HG02870 (cell line): ENCODE data around the gene KIAA1755.

Experiments
- ATAC-seq: cut with Tn5 transposase; IDR thresholded peaks from one replicate; pipeline ENCODE4 v1.9.1; 2021; ENCODE audit warnings: mild to moderate bottlenecking, moderate library complexity; ENCODE audit not compliant: unreplicated experiment

KIAA1755 gene

GRCh38 chr20:38245753-38246152 is 14.8 kb downstream of the KIAA1755 start:
- ATAC-seq, result no peak

GRCh38 chr20:38243709-38244020 is 16.9 kb downstream of the KIAA1755 start:
- ATAC-seq, result no peak

- ATAC-seq, result no peak
Measured at GRCh38 chr20:38242848-38243708, 17.5 kb downstream of the KIAA1755 start.

GRCh38 chr20:38241201-38241600 is 19.3 kb downstream of the KIAA1755 start:
- ATAC-seq, result no peak

- ATAC-seq, result no peak
Measured at GRCh38 chr20:38239441-38239840, 21.1 kb downstream of the KIAA1755 start.

- no peak for ATAC-seq
Measured at GRCh38 chr20:38238829-38239228, 21.7 kb downstream of the KIAA1755 start.

- no peak for ATAC-seq
Measured at GRCh38 chr20:38237381-38237780, 23.2 kb downstream of the KIAA1755 start.

GRCh38 chr20:38231531-38232121 is 28.9 kb downstream of the KIAA1755 start:
- ATAC-seq, result no peak

- ATAC-seq, result no peak
Measured at GRCh38 chr20:38230957-38231526, 29.5 kb downstream of the KIAA1755 start.

- ATAC-seq, result no peak
Measured at GRCh38 chr20:38230253-38230551, 30.3 kb downstream of the KIAA1755 start.

GRCh38 chr20:38229376-38230252 is 30.9 kb downstream of the KIAA1755 start:
- ATAC-seq, result no peak

GRCh38 chr20:38228436-38228835 is 32.1 kb downstream of the KIAA1755 start:
- ATAC-seq, result no peak

- ATAC-seq, result no peak
Measured at GRCh38 chr20:38227420-38228360, 32.8 kb downstream of the KIAA1755 start.

GRCh38 chr20:38226553-38226952 is 34.0 kb downstream of the KIAA1755 start:
- ATAC-seq, result no peak

GRCh38 chr20:38225900-38226263 is 34.7 kb downstream of the KIAA1755 start:
- ATAC-seq, result no peak

- no peak for ATAC-seq
Measured at GRCh38 chr20:38225240-38225899, 35.2 kb downstream of the KIAA1755 start.

- ATAC-seq, result no peak
Measured at GRCh38 chr20:38224531-38224930, 36.0 kb downstream of the KIAA1755 start.

GRCh38 chr20:38223743-38224100 is 36.8 kb downstream of the KIAA1755 start:
- ATAC-seq, result no peak

GRCh38 chr20:38222923-38223742 is 37.4 kb downstream of the KIAA1755 start:
- no peak for ATAC-seq
